Measurements from ENCODE around the gene FRS3.

Gene FRS3

GRCh38 chr6:41790045-41790444 is 10.3 kb upstream of the FRS3 start:
- DNase-seq (ENCODE audit: low read depth) = no peak

- DNase-seq (ENCODE audit: low read depth) = no peak
Observed at GRCh38 chr6:41789390-41789724, 9.7 kb upstream of the FRS3 start.

- DNase-seq (ENCODE audit: low read depth) = peak; percentile 94
Observed at GRCh38 chr6:41787219-41787917, 7.7 kb upstream of the FRS3 start, which contains the start of gene TOMM6. TOMM6 (plus strand) TSS chr6:41787694; CDS start chr6:41787698, 4 bp downstream.

GRCh38 chr6:41786451-41787218 is 6.9 kb upstream of the FRS3 start:
- peak; percentile 88 for DNase-seq (ENCODE audit: low read depth)

- no peak for DNase-seq (ENCODE audit: low read depth)
Observed at GRCh38 chr6:41785689-41786450, 6.2 kb upstream of the FRS3 start.

- no peak for DNase-seq (ENCODE audit: low read depth)
Observed at GRCh38 chr6:41785254-41785653, 5.6 kb upstream of the FRS3 start.

- DNase-seq (ENCODE audit: low read depth) = no peak
Observed at GRCh38 chr6:41784581-41785171, 5.0 kb upstream of the FRS3 start.

- no peak for DNase-seq (ENCODE audit: low read depth)
Observed at GRCh38 chr6:41783106-41783780, 3.5 kb upstream of the FRS3 start.

GRCh38 chr6:41781366-41781730 is 1.6 kb upstream of the FRS3 start:
- no peak for DNase-seq (ENCODE audit: low read depth)

- no peak for DNase-seq (ENCODE audit: low read depth)
Observed at GRCh38 chr6:41780551-41781365, 1.1 kb upstream of the FRS3 start, which contains the start of gene PRICKLE4. PRICKLE4 (plus strand) TSS chr6:41780782; CDS start chr6:41783474, 2,692 bp downstream.

- DNase-seq (ENCODE audit: low read depth) = no peak
Observed at GRCh38 chr6:41779336-41779735, 364 bp downstream of the FRS3 start.

GRCh38 chr6:41778895-41779294 is 805 bp downstream of the FRS3 start:
- no peak for DNase-seq (ENCODE audit: low read depth)

- no peak for DNase-seq (ENCODE audit: low read depth)
Observed at GRCh38 chr6:41777551-41778285, 2.0 kb downstream of the FRS3 start.

- no peak for DNase-seq (ENCODE audit: low read depth)
Observed at GRCh38 chr6:41775293-41775882, 4.3 kb downstream of the FRS3 start.

GRCh38 chr6:41774841-41775240 is 4.9 kb downstream of the FRS3 start:
- DNase-seq (ENCODE audit: low read depth) = no peak

GRCh38 chr6:41771058-41771983 is 8.4 kb downstream of the FRS3 start:
- DNase-seq (ENCODE audit: low read depth) = no peak

GRCh38 chr6:41770381-41771057 is 9.2 kb downstream of the FRS3 start:
- no peak for DNase-seq (ENCODE audit: low read depth)

GRCh38 chr6:41769376-41769775 is 10.3 kb downstream of the FRS3 start:
- no peak for DNase-seq (ENCODE audit: low read depth)

Data from activated T-cell treated with anti-CD3 and anti-CD28 coated beads for 48 hours (primary cell).